NCI-H1105 treated with DMSO at 0.1 percent for 48 hours (cell line): ENCODE data around the gene ERBB4.
"Not testable (repeated sequence)": the region's sequence is repeated elsewhere in the genome, so short reads cannot be mapped to it uniquely, and the experiment has no call there.

Experiments used
- DNase-seq: peaks from one replicate; lab custom pipeline; 2025; lab: John Stamatoyannopoulos, UW

Gene ERBB4

DNA sequence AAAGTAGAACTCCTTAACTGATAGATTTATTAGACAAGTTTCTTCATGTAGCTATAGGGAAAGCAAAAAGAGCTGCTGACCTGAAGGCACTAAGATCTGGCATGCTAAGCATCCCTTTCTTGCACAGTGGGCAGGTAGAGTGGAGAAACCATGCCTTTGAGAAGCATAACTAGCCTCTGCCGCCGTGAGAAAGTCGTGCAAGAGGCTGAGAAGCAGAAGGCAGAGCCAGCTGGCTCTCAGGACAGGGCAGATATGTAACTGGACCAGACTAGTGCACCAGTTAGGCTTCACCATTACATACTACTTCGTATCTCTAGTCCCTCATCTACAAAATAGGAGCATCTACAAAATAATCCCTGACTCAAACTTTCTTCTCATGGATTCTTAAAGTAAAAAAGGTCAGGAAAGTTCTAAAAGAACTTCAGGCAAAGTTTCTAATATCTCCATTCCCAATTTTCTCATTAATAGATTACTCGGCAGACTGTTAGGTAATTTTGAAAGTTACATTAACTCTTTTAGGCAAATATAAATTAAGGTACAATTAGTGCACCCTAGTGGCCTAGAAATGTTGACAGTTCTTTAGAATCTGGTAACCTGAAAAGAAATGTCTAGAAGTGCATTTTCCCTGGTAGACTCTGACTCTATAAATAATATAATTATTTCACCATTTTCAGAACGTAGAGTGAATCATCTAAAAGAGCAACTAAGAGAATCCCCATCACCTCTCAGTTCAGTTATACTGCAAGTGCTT, 10.3 kb downstream of the ERBB4 start:
- no peak for DNase-seq

DNA sequence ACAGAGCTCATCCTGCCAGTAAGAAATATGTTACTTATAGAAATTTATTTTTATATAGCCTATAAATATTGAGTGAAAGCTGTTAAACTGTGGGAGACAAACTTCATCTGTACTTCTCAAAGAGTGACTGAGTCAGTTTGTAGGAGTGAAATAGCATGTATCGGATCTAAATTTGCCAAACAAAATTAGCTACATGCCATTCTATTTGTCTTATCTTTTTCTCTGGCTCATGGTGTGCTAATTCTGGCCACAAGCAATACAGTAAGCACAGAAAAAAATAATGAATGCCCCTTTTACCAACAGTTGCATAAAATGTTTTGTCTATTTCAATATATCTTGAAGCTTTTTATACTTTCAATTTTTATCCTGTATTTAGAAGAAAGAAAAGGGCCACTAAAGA, 12.5 kb downstream of the ERBB4 start:
- no peak for DNase-seq

DNA sequence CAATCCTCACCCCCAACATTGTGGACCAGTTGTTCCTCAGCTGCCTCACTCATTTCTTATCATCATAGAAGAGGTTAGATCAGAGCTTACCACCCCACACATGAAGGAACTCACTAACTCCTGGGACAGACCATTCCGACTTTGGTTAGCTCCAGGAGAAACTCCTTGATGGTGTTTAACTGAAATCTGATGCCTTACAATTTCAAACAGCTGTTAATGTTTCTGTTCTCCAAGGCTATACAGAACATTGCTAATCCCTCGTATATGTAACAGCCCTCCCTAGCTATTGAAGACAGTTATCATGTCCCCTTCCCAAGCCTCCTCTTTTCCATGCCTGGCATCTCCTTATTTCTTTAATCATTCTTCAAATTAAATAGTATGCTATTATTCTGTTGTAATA, 14.8 kb downstream of the ERBB4 start:
- DNase-seq = no peak

DNA sequence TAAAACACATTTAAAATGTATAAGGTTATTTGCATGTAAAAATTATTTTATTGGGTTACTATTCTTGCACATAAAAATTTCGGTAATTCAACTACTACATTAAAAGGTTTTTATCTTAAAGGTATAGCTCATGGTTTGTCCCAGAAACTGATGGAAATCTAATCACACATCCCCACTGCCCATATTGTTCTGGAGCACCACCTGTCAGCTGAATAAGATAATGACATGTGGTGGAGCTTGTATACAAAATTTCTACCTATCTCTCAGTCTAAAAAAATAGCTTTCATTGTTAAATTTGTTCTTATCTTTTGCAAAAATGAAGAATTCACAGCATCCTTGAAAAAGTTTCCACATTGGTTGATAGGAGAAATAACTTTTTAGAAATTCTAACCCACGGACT, 18.3 kb downstream of the ERBB4 start:
- DNase-seq = peak; percentile 37

DNA sequence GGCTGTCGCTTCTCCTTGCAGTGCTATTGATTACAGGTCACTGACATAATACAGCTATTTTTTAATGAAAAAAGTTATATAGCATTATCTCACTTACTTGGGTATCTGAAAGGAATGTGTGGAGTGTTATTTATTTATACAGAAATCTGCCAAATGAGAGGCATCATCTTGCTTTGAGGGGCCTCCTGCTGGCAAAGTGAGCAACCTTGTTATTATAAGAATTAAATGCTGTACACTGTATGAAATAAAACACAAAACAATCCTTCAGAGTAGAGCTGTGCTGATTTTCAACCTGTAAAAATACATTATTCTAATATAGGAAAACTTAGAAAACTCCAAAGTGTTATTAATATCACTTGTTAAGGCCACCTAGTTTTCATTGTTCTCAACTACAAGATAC, 20.9 kb downstream of the ERBB4 start:
- no peak for DNase-seq

DNA sequence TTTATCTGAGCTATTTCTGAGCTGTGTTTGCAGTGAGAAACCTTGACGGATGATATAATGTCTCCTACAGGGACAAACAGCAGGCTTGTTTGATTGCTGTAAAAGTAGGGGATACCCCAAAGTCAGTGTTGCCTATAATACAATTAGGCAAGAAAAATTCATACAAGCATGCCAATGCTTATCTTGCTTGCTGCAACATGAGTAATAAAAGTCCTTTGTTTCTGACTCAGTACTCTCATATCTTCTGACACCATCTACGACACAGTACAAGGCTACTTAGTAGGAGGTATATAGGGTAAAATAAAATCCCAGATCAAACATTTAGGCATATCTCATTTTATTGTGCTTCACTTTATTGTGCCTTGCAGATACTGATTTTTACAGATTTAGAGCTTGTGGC, 33.0 kb downstream of the ERBB4 start:
- DNase-seq = no peak

DNA sequence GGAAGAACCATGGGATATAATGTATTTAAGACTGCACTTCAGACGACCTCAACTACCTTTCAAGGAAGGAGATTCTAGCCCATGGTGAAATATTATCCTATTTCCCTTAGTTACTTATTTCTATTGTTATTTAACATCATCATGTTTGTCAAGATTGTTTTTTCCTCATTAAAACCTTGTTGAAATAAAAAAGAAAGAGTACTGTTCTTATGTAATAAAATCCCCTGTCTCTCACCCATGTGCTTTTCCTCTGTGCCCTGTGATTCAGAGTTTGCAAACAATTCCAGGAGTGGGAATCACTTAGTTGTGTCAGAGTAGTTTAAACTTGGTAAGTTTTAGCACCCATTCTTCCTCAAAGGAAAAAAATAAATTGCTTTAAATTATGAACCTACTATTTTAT, 43.6 kb downstream of the ERBB4 start:
- DNase-seq = no peak

DNA sequence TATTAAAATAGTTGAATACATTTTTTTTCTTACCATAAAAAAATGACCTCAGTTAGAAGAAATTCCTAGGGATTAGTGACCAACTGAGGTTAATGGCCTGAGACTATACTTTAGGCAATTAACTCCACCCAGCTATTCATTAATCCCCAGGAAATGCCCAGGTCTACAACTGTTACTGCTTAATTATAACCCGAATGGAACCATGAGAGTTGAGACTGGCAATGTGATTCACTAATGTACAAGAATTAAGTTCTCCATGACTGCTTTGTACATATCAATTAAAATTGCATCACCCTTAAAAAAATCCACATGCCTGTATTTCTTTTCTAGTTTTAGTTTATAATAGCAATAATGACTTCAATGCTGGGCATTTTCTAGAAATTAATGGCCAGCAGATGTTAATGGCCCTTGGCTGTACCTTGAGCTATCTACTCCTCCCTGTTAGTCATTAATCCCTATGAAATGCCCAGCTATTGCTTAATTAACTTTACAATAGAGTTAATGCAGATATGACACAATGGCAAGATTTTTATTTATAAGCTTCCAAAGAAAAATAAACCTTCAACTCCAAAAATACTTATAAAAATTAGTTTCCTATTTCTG, 44.1 kb downstream of the ERBB4 start:
- DNase-seq = no peak

DNA sequence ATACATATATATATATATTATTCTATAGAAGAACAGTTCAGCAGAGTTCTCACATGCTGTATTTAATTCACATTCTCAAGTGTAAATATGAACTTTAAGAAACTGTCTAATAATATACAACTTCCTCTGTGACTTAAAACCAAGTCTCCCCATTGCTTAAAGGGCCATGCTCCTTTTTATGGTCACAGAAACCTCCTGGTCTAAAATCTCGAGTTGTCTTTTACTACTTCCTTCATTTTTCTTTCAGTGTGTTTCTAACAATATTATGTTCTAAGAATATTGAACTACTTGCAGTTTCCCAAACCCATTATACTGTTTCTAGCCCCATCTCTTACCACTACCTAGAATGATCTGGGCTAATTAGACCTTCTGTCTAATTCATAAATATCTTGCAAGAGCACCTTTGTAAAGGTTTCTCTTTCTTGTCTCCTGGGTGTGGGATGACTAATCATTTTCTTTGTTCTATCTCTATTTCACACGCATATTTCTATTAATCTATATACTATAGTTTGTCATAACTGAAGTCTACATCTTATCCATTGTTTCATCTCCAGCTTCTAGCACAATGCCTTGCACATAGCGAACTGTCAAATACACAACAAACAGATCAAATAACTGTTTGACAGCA, 48.8 kb downstream of the ERBB4 start:
- DNase-seq = no peak

DNA sequence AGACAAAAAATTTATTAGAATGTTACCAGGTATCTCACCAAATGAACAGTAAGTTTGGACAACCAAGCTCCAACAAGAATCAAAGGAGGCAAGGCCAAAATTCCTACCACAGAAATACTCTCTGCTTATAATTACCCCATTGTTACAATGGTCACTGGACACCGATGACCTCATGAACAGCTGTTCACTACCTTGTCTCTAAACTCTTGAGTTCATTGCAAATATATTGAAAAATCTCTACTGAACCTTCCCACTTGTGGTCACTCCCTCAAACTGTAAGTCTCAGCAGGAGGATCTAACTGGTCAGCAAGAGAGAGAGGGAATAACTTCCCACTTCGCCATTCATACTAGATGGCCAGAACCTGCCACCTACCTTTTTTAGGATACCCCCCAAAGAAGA, 50.0 kb downstream of the ERBB4 start:
- DNase-seq = no peak

DNA sequence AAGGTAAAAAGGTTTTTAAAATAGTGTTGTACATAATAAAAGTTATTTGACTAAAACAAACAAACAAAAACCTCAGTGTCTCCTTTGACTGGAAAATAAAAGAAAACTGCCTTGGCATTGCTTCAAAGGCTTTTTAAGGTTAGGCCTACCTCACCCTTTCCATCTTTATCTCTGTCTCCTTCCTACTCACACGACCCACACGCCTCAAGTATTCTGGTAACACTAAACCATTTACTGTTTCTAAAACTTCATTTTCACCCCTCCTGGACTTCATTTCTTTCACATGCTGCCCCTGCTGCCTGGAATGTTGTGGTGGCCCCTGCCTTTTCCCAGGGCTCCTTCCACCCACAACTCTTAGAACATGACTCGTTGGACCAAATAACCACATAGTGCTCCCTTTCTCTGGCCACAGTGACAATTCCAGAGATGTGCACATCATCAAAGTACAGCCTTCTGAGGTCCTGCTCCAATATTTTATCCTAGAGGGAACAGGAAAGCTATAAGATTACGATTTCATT, 54.0 kb downstream of the ERBB4 start:
- no peak for DNase-seq

DNA sequence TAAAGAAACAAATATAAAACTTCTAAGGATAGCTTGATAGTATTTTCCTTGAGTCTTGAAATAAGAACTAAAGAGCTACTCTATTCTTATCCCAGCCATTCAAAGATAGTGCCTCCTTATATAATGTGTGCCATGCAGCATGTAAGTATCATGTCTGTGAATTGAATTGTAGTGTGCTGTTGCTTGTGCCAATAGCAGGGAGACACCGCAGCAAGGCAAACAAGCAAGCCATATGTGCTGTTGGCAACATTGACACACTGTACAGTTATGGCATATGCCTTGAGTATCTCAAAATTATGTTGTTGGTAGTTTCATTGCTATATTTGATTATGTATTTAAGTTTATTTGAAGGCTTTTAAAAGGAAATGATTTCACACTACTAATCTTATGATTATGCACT, 58.2 kb downstream of the ERBB4 start:
- no peak for DNase-seq

DNA sequence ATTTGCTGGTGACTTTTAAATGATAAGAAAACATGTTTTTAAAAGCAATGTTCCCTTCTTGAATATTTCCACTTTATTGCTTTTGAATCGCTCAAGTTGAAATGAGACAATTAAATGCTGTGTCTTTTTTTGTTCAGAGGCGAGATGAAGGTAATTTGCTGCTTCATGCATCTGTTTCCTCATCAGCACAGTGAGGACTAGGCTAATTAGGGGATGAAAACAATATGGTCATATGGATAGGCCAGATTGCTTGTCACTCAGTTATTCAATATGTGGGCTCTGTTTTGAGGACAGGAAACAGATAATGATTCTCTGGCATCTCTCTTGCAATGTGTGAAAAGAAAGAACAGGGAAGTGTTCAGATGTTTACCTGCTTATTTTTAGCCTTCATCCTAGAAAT, 61.0 kb downstream of the ERBB4 start:
- DNase-seq = no peak

DNA sequence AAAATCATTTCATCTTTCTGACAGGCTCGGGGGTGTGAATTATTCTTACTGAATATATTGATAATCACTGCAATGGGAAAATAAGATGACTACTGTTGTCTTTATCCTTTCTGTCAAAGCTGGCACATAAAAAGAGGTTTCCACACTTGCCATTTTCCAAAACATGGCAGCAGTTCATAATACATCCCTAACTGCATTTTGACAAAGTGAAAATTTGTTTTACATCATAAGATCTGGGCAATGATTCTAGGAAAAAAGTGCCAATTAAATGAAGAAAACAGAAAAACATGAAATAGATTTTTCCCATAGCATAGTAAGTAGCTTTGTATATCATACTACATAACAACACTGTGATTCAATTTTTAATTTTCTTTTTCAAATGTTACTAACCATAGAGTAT, 65.4 kb downstream of the ERBB4 start:
- no peak for DNase-seq

DNA sequence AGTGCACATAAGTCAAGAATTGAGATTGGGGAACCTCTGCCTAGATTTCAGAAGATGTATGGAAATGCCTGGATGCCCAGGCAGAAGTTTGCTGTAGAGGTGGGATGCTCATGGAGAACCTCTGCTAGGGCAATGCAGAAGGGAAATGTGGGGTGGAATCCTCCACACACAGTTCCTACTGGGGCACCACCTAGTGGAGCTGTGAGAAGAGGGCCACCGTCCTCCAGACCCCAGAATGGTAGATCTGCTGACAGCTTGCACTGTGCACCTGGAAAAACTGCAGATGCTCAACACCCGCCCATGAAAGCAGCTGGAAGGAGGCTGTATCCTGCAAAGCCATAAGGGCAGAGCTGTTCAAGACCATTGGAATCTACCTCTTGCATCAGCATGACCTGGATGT, 71.1 kb downstream of the ERBB4 start:
- not testable (repeated sequence) for DNase-seq

DNA sequence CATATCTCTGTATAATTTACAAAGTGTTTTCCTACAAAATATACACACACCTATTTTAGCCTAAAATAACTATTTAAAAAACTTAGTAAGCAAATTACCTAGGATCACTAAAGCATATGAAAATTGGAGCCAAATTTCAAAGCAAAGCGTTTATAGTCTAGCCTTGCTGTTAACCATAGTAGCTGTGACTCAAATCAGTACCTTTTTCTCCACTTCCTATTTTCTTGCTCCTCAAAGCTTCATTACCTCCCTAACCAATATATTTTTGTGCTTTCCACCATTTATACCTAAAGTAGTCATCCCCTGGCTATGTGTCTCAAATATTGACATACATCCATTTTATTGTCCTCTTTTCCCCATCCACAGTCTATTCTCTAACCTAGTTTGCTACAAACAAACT, 73.1 kb downstream of the ERBB4 start:
- no peak for DNase-seq

DNA sequence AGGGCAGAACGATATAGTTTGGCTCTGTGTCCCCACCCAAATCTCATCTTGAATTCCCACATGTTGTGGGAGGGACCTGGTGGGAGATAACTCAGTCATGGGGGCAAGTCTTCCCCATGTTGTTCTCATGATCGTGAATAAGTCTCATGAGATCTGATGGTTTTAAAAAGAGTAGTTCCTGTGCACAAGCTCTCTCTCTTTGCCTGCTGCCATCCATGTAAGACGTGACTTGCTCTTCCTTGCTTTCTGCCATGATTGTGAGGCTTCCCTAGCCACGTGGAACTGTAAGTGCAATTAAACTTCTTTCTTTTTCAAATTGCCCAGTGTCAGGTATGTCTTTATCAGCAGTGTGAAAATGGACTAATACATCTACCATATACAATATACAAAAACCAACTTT, 76.9 kb downstream of the ERBB4 start:
- DNase-seq = not testable (repeated sequence)

DNA sequence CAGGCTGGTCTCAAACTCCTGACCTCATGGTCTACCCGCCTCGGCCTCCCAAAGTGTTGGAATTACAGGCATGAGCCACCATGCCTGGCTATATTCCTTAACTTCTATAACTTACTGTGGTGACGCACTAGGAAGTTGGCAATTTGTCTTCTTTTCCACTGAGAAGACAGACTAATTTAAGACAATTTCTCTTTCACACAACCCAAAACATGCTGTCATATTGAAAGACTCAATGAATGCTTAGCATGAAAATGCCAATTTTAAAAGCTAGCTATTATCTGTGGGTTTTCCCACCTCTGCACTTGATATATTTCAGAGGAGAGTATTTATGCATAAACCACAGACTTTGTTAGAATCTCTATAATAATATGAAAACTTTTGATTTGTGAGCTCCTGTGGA, 84.5 kb downstream of the ERBB4 start:
- no peak for DNase-seq

DNA sequence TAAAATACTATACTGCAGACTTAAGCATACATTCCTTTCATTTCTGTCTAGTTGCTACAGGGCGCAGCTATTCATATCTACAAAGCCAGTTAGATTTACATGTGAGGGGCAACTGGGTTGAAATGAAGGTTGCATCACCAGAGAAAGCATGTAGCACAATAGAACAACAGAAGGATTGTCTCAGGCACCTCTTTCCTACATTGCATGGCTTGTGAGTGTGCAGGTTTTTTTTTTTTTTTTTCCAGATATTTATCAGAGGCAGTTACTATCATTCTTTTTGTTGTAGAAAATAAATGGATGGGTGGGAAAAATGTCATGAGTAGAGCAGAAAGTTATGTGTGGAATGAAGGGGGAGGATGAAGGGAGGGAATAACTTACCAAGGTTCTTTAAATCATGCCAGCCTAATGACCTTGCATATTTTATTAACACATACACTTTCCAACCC, 86.8 kb downstream of the ERBB4 start:
- no peak for DNase-seq

DNA sequence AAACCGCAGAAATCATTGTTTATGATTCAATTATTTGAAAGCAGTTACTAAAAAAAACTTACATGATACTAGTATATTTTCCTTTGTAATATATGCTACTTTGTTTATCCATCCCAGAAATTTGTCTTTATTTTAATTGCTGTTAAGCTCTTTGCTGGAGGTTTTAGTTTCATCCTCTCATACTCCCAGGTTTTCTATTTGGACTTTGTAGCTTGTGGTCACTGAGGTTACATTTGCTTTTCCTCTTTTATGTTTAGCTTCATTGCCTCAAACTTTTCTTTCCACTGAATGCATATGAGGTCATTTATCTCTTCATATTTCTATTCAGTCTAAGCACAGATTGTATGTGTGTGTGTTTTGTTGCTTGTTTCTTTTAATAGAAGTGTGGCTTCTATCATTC, 89.9 kb downstream of the ERBB4 start:
- DNase-seq = no peak

DNA sequence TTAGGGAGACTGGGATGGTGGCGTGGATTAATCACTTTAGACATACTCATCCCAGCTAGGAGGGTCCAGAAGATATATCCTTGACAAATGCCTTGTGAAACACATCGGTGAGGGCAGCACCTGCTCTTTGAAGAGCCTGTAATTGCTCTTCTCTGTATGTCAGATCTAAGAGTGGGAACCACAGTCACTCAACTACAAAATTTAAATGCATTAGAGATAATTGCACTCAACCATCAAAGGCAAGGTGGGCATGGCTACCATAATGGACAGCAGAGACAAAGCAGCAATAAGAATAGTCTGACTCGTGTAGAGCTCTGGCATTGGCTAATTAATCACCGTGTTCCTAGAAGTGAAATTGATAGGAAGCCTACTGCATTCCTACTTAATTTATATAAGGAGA, 96.8 kb downstream of the ERBB4 start:
- DNase-seq = no peak

DNA sequence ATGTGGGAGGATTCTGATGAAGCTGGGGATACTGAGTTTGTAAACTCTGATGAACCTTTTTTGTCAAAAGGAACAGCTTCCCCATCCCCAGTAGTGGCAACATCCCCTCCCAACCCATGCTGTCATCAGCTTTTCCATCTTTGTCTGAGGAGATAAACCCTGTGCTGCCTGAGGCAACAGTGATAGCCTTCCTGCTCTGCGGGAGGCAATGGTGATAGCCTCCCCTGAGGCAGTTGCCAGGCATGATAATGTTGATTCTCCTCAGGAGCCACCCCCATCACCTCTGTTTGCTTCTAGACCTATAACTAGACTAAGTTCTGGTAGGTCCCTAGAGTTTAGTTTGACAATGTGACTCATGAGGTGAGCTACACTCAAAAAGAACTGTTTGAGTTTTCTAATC, 97.5 kb downstream of the ERBB4 start:
- no peak for DNase-seq
